Uterus (tissue), 4 donors: ENCODE data around the gene CHTOP. TPM values are rescaled to one million over a fixed set of nuclear protein-coding genes. Genes with fewer than 3 reads are reported as not detected.

Experiments used
- DNase-seq, 2 donors: peaks; one replicate each; pipeline ENCODE4 v3.0.0-alpha.2; 2019 to 2020
- H3K27ac ChIP-seq, 2 donors: fragments of 200-600 bp; sonication (generic); 1 replicate in 1 of 2; 2 replicates in 1 of 2; pipeline ENCODE4 v1.5.1; 2016 to 2018
- H3K27me3 ChIP-seq, 2 donors: fragments of 200-600 bp; sonication (generic); one replicate each; pipeline ENCODE4 v1.5.1; 2018 to 2019; ENCODE audit warnings: control low read depth in 1 of 2
- H3K36me3 ChIP-seq, 2 donors: fragments of 200-600 bp; sonication (generic); one replicate each; pipeline ENCODE4 v1.5.1; 2019; ENCODE audit warnings: control low read depth in 1 of 2
- H3K4me1 ChIP-seq, 2 donors: fragments of 200-600 bp; sonication (generic); one replicate each; pipeline ENCODE4 v1.5.1; 2018 to 2019; ENCODE audit warnings: control low read depth in 1 of 2
- H3K4me3 ChIP-seq, 2 donors: fragments of 200-600 bp; sonication (generic); 1 replicate in 1 of 2; 2 replicates in 1 of 2; pipeline ENCODE4 v1.5.1; 2018 to 2019; ENCODE audit warnings: mild to moderate bottlenecking in 1 of 2
- H3K9me3 ChIP-seq, 2 donors: fragments of 200-600 bp; sonication (generic); one replicate each; pipeline ENCODE4 v1.5.1; 2019; ENCODE audit warnings: control low read depth in 1 of 2
- POLR2A ChIP-seq, 2 donors: fragments of 450-650 bp; IDR thresholded peaks; one replicate each; pipeline ENCODE4 v1.6.1; 2016; ENCODE audit warnings: antibody characterized with exemption in 2 of 2, mild to moderate bottlenecking in 1 of 2, moderate library complexity in 1 of 2
- intact Hi-C: fragments of 100-400 bp; cut with DNase I; formaldehyde crosslinking; loops from one replicate; pipeline ENCODE4 v1.15.1; 2023; ENCODE audit warnings: low total_unique reads
- total RNA-seq, 4 donors: library from RNA; depleted of rRNA in 3 of 4; stranded (reverse); fragments of >200 nt in 3 of 4; gene quantifications; one replicate each; pipeline versions ENCODE4 v1.1.0 to v1.2.4, GENCODE V29; 2014 to 2023
- TF ChIP-seq, protein P1 (sequence below), 4 experiments: fragments of 200-600 bp in 2 of 4; fragments of 450-650 bp in 2 of 4; sonication (generic) in 2 of 4; IDR thresholded peaks; one replicate each; pipeline ENCODE4 v1.5.1; 2016 to 2019; ENCODE audit warnings: antibody characterized with exemption in 4 of 4, mild to moderate bottlenecking in 2 of 4, moderate library complexity in 1 of 4
- donor health status: DM: yes; HTN: yes; CAD: no.

The CHTOP gene
- total RNA-seq, 4 donors from 2014 or later: 43.8 to 91.0 (median 70.8) TPM

DNA sequence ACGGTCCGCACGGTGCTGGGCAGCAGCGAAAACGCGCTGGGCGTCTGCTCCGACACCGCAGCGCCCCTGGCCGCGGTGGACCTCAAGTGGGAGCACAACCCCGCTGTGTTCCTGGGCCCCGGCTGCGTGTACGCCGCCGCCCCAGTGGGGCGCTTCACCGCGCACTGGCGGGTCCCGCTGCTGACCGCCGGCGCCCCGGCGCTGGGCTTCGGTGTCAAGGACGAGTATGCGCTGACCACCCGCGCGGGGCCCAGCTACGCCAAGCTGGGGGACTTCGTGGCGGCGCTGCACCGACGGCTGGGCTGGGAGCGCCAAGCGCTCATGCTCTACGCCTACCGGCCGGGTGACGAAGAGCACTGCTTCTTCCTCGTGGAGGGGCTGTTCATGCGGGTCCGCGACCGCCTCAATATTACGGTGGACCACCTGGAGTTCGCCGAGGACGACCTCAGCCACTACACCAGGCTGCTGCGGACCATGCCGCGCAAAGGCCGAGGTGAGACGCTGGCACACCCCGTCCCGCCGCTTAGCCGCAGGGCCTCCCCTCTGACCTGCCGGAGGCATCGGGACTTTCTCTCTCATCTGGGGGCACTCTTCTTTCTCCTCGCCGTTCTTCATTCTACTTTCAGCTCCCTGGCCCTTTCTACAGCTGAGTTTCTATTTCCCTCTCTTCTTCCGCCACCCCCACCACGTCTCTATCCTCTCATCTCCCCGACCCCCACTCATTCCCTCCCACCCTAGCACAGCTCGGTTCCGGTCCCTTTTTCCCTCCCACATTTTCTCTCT is 45.7 kb downstream of the CHTOP start:
- Histone ChIP-seq H3K9me3 (no peaks in the 10 kb centered on the region), H3K27ac (peak overlapping the region; percentile 74 to 83), H3K36me3 (no peaks in the 10 kb centered on the region), H3K4me3 (peak overlapping the region; percentile 47 to 69), H3K27me3 (no peaks in the 10 kb centered on the region), H3K4me1 (no peaks in the 10 kb centered on the region)
- DNase-seq: peak in 1 of 2 donors; percentile 40
- intact Hi-C loops: loop anchor here (5.0 to 10.0 kb wide), 2 partner anchors 73 to 305 kb away; partner anchors contain the start of gene RAB13
- no peak for TF ChIP-seq POLR2A (IDR thresholded peaks at IDR 0.05)
- TF ChIP-seq, protein P1, sequence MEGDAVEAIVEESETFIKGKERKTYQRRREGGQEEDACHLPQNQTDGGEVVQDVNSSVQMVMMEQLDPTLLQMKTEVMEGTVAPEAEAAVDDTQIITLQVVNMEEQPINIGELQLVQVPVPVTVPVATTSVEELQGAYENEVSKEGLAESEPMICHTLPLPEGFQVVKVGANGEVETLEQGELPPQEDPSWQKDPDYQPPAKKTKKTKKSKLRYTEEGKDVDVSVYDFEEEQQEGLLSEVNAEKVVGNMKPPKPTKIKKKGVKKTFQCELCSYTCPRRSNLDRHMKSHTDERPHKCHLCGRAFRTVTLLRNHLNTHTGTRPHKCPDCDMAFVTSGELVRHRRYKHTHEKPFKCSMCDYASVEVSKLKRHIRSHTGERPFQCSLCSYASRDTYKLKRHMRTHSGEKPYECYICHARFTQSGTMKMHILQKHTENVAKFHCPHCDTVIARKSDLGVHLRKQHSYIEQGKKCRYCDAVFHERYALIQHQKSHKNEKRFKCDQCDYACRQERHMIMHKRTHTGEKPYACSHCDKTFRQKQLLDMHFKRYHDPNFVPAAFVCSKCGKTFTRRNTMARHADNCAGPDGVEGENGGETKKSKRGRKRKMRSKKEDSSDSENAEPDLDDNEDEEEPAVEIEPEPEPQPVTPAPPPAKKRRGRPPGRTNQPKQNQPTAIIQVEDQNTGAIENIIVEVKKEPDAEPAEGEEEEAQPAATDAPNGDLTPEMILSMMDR (IDR thresholded peaks at IDR 0.05): peak in 3 of 4 experiments; percentile 30 to 38 (median 35)

DNA sequence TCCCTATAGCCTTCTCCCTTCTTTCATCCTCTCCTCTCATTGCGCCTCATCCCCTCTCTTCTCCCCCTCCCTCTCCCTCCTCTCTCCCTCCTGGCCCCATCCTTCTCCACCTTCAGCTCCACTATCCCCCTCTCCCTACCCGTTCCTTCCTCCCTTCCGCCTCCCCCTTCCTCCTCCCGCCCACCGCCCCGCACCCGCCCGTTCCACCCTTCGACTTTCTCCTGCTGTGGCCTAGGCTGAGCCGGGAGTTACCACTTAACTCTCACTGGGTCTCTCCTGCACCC is 46.2 kb downstream of the CHTOP start:
- H3K27me3 ChIP-seq: no peaks in the 10 kb centered on the region
- DNase-seq: no peak
- peak overlapping the region; percentile 47 to 69 for H3K4me3 ChIP-seq
- H3K36me3 ChIP-seq: no peaks in the 10 kb centered on the region
- no peaks in the 10 kb centered on the region for H3K4me1 ChIP-seq
- H3K27ac ChIP-seq: peak overlapping the region; percentile 74 to 83
- TF ChIP-seq POLR2A (IDR thresholded peaks at IDR 0.05): no peak
- intact Hi-C loops: loop anchor here (5.0 kb wide), 1 partner anchor 72 kb away; no protein-coding TSS in a partner anchor
- no peaks in the 10 kb centered on the region for H3K9me3 ChIP-seq

DNA sequence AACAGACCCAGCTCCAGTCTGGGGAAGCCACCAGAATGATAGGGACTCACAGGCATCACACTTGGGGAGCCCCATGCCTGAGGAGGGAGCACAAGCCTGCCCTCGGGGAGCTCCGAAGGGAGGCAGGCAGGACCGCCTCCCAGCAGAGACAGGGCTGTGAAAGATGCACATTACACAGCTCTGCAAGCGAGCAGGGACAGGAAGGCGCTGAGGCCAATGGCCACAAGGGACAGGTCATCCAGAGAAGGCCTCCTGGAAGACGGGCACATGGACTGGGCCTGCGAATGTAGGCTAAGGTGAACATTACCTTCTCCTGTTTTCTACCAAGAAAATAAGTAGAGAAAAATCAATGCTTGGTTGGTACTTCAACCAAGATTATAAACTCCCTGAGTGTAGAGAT is 48.9 kb downstream of the CHTOP start:
- H3K9me3 ChIP-seq: no peaks in the 10 kb centered on the region
- intact Hi-C loops: loop anchor here (5.0 kb wide), 1 partner anchor 70 kb away; no protein-coding TSS in a partner anchor
- no peak overlapping the region for H3K27ac ChIP-seq
- no peaks in the 10 kb centered on the region for H3K4me1 ChIP-seq
- no peak for DNase-seq
- no peaks in the 10 kb centered on the region for H3K36me3 ChIP-seq
- TF ChIP-seq, protein P1 (IDR thresholded peaks at IDR 0.05): no peak
- TF ChIP-seq POLR2A (IDR thresholded peaks at IDR 0.05): no peak
- H3K4me3 ChIP-seq: no peak overlapping the region
- no peaks in the 10 kb centered on the region for H3K27me3 ChIP-seq

DNA sequence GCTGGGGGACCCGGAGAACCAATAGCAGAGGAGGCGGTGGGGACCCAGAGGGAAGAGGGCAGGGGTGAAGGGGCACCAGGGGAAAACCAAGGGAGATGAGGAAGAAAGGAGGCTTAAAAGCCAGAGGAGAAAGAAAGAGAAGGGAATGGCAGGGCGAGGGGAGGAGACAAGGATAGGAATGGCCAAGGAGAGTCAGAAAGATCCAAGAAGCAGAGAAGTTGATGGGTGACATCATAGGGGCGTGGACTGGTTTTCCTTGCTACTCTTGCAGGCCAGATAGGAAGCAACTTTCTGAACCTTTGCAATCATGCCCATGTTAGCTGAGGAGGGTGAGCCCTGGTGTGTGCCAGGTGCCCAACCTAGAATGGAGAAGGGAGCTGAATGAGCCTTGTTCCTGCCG is 50.0 kb downstream of the CHTOP start:
- no peak for DNase-seq
- no peak overlapping the region for H3K27ac ChIP-seq

DNA sequence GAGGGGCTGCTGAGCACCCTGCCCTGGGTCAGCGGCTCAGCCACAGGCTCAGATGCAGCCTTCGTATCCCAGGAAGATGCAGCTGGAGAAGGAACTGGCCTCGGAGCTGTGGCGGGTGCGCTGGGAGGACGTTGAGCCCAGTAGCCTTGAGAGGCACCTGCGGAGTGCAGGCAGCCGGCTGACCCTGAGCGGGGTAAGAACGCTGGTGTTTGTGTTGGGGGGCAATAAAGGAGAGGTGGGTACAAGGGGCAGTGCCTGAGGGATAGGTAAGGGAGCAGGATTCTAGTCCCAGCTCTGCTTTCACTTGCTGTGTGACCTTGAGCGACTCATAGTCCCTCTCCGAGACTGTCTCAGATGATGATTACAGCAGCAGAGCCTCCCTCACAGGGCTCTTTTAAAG is 51.0 kb downstream of the CHTOP start:
- no peak for DNase-seq
- Histone ChIP-seq H3K4me1 (no peaks in the 10 kb centered on the region), H3K27ac (no peak overlapping the region), H3K4me3 (no peak overlapping the region), H3K27me3 (no peaks in the 10 kb centered on the region), H3K9me3 (no peaks in the 10 kb centered on the region), H3K36me3 (no peaks in the 10 kb centered on the region)
- intact Hi-C loops: loop anchor here (5.0 kb wide), 1 partner anchor 67 kb away; no protein-coding TSS in a partner anchor
- TF ChIP-seq POLR2A (IDR thresholded peaks at IDR 0.05): no peak
- TF ChIP-seq, protein P1 (IDR thresholded peaks at IDR 0.05): no peak

More for the DNA sequence above, 50.0 kb downstream of the CHTOP start:
- no peak for TF ChIP-seq POLR2A (IDR thresholded peaks at IDR 0.05)
- TF ChIP-seq, protein P1 (IDR thresholded peaks at IDR 0.05): no peak
- no peaks in the 10 kb centered on the region for H3K4me1 ChIP-seq
- H3K9me3 ChIP-seq: no peaks in the 10 kb centered on the region
- no peaks in the 10 kb centered on the region for H3K36me3 ChIP-seq
- intact Hi-C loops: loop anchor here (5.0 kb wide), 1 partner anchor 68 kb away; no protein-coding TSS in a partner anchor
- H3K4me3 ChIP-seq: no peak overlapping the region
- no peaks in the 10 kb centered on the region for H3K27me3 ChIP-seq
